Hepatocyte (in vitro differentiated cells): ENCODE measurements around the gene RPL13A.

Experiments
- EZH2 ChIP-seq: fragments of 200-600 bp; sonication (generic); IDR thresholded peaks from 2 replicates; pipeline ENCODE4 v1.6.1; 2016; ENCODE audit warnings: antibody characterized with exemption, mild to moderate bottlenecking, borderline replicate concordance
- EZH2phosphoT487 ChIP-seq: fragments of 200-600 bp; sonication (generic); IDR thresholded peaks from one replicate; pipeline ENCODE4 v1.6.1; 2018; ENCODE audit warnings: antibody characterized with exemption, mild to moderate bottlenecking, low read depth, moderate library complexity; ENCODE audit not compliant: unreplicated experiment, severe bottlenecking
- TF ChIP-seq, protein P1 (sequence below): fragments of 200-600 bp; sonication (generic); IDR thresholded peaks from 2 replicates; pipeline ENCODE4 v1.5.1; 2016; ENCODE audit warnings: antibody characterized with exemption, mild to moderate bottlenecking; ENCODE audit not compliant: poor library complexity

DNA sequence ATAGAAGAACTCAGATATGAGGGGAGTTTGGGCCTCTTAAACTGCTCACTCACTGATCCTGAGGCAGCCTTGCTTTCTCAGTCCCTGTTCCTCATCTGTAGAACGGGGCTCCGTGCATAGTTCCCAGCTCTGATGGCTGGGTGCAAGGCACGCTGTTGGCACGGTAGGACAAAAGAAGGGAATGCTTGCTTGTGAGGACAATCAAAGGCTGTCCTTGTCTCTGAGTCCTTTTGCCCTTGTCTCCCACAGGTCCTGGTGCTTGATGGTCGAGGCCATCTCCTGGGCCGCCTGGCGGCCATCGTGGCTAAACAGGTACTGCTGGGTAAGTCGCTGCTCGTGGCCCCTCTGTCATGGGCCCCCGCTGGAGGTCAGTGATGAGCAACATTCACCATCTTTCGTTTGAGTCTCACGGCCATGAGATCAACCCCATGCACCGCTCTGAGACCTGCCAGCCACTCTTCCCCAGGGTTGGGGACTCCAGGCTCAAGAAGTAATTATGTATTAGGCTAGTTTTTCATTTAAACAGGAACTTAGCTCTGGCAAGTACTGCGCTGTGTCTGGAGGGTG is 2.3 kb downstream of the RPL13A start:
- TF ChIP-seq, protein P1, sequence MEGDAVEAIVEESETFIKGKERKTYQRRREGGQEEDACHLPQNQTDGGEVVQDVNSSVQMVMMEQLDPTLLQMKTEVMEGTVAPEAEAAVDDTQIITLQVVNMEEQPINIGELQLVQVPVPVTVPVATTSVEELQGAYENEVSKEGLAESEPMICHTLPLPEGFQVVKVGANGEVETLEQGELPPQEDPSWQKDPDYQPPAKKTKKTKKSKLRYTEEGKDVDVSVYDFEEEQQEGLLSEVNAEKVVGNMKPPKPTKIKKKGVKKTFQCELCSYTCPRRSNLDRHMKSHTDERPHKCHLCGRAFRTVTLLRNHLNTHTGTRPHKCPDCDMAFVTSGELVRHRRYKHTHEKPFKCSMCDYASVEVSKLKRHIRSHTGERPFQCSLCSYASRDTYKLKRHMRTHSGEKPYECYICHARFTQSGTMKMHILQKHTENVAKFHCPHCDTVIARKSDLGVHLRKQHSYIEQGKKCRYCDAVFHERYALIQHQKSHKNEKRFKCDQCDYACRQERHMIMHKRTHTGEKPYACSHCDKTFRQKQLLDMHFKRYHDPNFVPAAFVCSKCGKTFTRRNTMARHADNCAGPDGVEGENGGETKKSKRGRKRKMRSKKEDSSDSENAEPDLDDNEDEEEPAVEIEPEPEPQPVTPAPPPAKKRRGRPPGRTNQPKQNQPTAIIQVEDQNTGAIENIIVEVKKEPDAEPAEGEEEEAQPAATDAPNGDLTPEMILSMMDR: no peak
- TF ChIP-seq EZH2phosphoT487 (no peak), EZH2 (no peak)
